H1 (cell line): ENCODE measurements around the gene UHRF1. TPM values are rescaled to one million over a fixed set of nuclear protein-coding genes. Genes with fewer than 3 reads are reported as not detected.

Experiments used
- CTCF ChIA-PET: fragments of 300-600 bp; sonication (Branson Sonifier 250); formaldehyde crosslinking; loops from one replicate; lab custom pipeline; 2021; ENCODE audit not compliant: partially characterized antibody; lab: Charles Lee
- POLR2A ChIA-PET: fragments of 300-600 bp; sonication (Branson Sonifier 250); formaldehyde crosslinking; loops from one replicate; lab custom pipeline; 2021; ENCODE audit warnings: inconsistent platforms; ENCODE audit not compliant: partially characterized antibody; lab: Charles Lee
- DNase-seq, 2 experiments: peaks; one replicate each; pipeline versions ENCODE4 v3.0.0 to v3.0.0-alpha.2; 2010 to 2022; ENCODE audit warnings: low spot score in 2 of 2, low read depth in 1 of 2, mixed read lengths in 1 of 2
- FAIRE-seq: peaks from 2 replicates; lab custom pipeline; 2011; peaks lifted over from hg19 to GRCh38; lab: Jason Lieb, UNC
- H2AFZ ChIP-seq: 2 replicates; pipeline ENCODE4 v1.8.1; 2012; ENCODE audit warnings: low read length, inconsistent platforms
- H2AK5ac ChIP-seq: 2 replicates; pipeline ENCODE4 v1.6.1; 2013; ENCODE audit warnings: low read depth, low read length
- H2BK120ac ChIP-seq: replicated peaks from 2 replicates; pipeline ENCODE3; 2013; ENCODE audit warnings: low read depth, low read length, inconsistent platforms
- H2BK12ac ChIP-seq: 2 replicates; pipeline ENCODE4 v1.6.1; 2013; ENCODE audit warnings: low read depth, low read length
- H2BK15ac ChIP-seq: 2 replicates; pipeline ENCODE4 v1.6.1; 2013; ENCODE audit warnings: low read length
- H2BK20ac ChIP-seq: 2 replicates; pipeline ENCODE4 v1.6.1; 2013; ENCODE audit warnings: low read length
- H2BK5ac ChIP-seq: 2 replicates; pipeline ENCODE4 v1.6.1; 2013; ENCODE audit warnings: low read depth, low read length
- H3K14ac ChIP-seq: 2 replicates; pipeline ENCODE4 v1.6.1; 2013; ENCODE audit warnings: inconsistent platforms; ENCODE audit not compliant: insufficient read length
- H3K18ac ChIP-seq: 2 replicates; pipeline ENCODE4 v1.6.1; 2013; ENCODE audit warnings: low read length; ENCODE audit errors: extremely low read depth
- H3K23ac ChIP-seq: 2 replicates; pipeline ENCODE4 v1.6.1; 2013; ENCODE audit warnings: inconsistent platforms; ENCODE audit not compliant: insufficient read length
- H3K23me2 ChIP-seq: 2 replicates; pipeline ENCODE4 v1.6.1; 2013; ENCODE audit warnings: low read depth, low read length
- H3K27ac ChIP-seq: 2 replicates; pipeline ENCODE4 v1.6.1; 2011; ENCODE audit warnings: low read depth, low read length, inconsistent platforms
- H3K27me3 ChIP-seq, 4 experiments: replicated peaks in 1 of 4; 1 replicate in 1 of 4; 2 replicates in 3 of 4; pipeline versions ENCODE4 v1.6.1 to v1.8.1; 2011 to 2013; ENCODE audit warnings: low read length in 3 of 4, mild to moderate bottlenecking in 3 of 4, inconsistent platforms in 2 of 4, mixed read lengths in 2 of 4, moderate library complexity in 1 of 4; ENCODE audit not compliant: control insufficient read depth in 3 of 4, insufficient read depth in 3 of 4; ENCODE audit errors: extremely low read depth in 1 of 4
- H3K36me3 ChIP-seq, 4 experiments: 2 replicates each; pipeline versions ENCODE4 v1.6.1 to v1.8.1; 2011 to 2013; ENCODE audit warnings: mild to moderate bottlenecking in 4 of 4, low read length in 3 of 4, moderate library complexity in 2 of 4, control low read depth in 1 of 4, inconsistent platforms in 1 of 4; ENCODE audit not compliant: insufficient read depth in 4 of 4, control insufficient read depth in 2 of 4
- H3K4ac ChIP-seq: replicated peaks from 2 replicates; pipeline ENCODE3; 2013; ENCODE audit warnings: low read length, low read depth, mixed read lengths, inconsistent platforms; ENCODE audit not compliant: insufficient read length
- H3K4me1 ChIP-seq, 4 experiments: replicated peaks in 1 of 4; 1 replicate in 1 of 4; 2 replicates in 3 of 4; pipeline versions ENCODE4 v1.6.1 to v1.8.1; 2011 to 2013; ENCODE audit warnings: low read length in 3 of 4, inconsistent platforms in 2 of 4, mixed read lengths in 1 of 4; ENCODE audit not compliant: insufficient read depth in 4 of 4, control insufficient read depth in 3 of 4
- H3K4me2 ChIP-seq, 2 experiments: 2 replicates each; pipeline versions ENCODE4 v1.6.1 to v1.8.1; 2011 to 2013; ENCODE audit warnings: low read depth in 2 of 2, low read length in 2 of 2, control low read depth in 1 of 2, inconsistent platforms in 1 of 2, mild to moderate bottlenecking in 1 of 2; ENCODE audit not compliant: insufficient read depth in 1 of 2
- H3K4me3 ChIP-seq, 4 experiments: fragments of 200-600, 300-600 bp in 1 of 4; sonication (generic), shearing (Covaris generic), sonication (Bioruptor Twin) in 1 of 4; 2 replicates each; pipeline versions ENCODE4 v1.5.1 to v1.8.1; 2011 to 2016; ENCODE audit warnings: low read length in 4 of 4, low read depth in 3 of 4, control low read depth in 2 of 4, inconsistent platforms in 2 of 4, mild to moderate bottlenecking in 2 of 4, mixed read lengths in 1 of 4, moderate library complexity in 1 of 4; ENCODE audit not compliant: insufficient read depth in 2 of 4; ENCODE audit errors: extremely low read depth in 1 of 4
- H3K56ac ChIP-seq: replicated peaks from 2 replicates; pipeline ENCODE3; 2013; ENCODE audit warnings: low read depth, mild to moderate bottlenecking, mixed read lengths, low read length, inconsistent platforms; ENCODE audit not compliant: insufficient read length
- H3K79me1 ChIP-seq: 2 replicates; pipeline ENCODE4 v1.6.1; 2013; ENCODE audit warnings: low read depth, low read length, control low read depth
- H3K79me2 ChIP-seq, 2 experiments: 2 replicates each; pipeline versions ENCODE4 v1.6.1 to v1.8.1; 2012 to 2013; ENCODE audit warnings: low read length in 2 of 2, mild to moderate bottlenecking in 2 of 2, inconsistent platforms in 1 of 2; ENCODE audit not compliant: insufficient read depth in 2 of 2, control insufficient read depth in 1 of 2
- H3K9ac ChIP-seq, 4 experiments: replicated peaks in 1 of 4; 1 replicate in 1 of 4; 2 replicates in 3 of 4; pipeline versions ENCODE4 v1.6.1 to v1.8.1; 2011 to 2013; ENCODE audit warnings: low read depth in 3 of 4, low read length in 3 of 4, control low read depth in 2 of 4, mild to moderate bottlenecking in 2 of 4, moderate library complexity in 2 of 4, inconsistent platforms in 1 of 4; ENCODE audit errors: extremely low read depth in 1 of 4
- H3K9me3 ChIP-seq, 2 experiments: 2 replicates each; pipeline versions ENCODE4 v1.6.1 to v1.8.1; 2012 to 2013; ENCODE audit warnings: mild to moderate bottlenecking in 2 of 2, moderate library complexity in 2 of 2, control low read depth in 1 of 2, inconsistent platforms in 1 of 2, low read depth in 1 of 2, low read length in 1 of 2, mixed read lengths in 1 of 2; ENCODE audit not compliant: insufficient read depth in 2 of 2
- H4K20me1 ChIP-seq, 2 experiments: replicated peaks in 1 of 2; 2 replicates each; pipeline versions ENCODE3 to v1.8.1; 2011 to 2013; ENCODE audit warnings: inconsistent platforms in 2 of 2, low read length in 2 of 2, mild to moderate bottlenecking in 1 of 2; ENCODE audit not compliant: insufficient read depth in 2 of 2, control insufficient read depth in 1 of 2
- H4K5ac ChIP-seq: 2 replicates; pipeline ENCODE4 v1.6.1; 2013; ENCODE audit warnings: low read length, low read depth, mixed read lengths, inconsistent platforms; ENCODE audit not compliant: insufficient read length
- H4K8ac ChIP-seq: 2 replicates; pipeline ENCODE4 v1.8.0; 2013; ENCODE audit warnings: mild to moderate bottlenecking, moderate library complexity, low read length, inconsistent platforms; ENCODE audit not compliant: insufficient read depth; ENCODE audit errors: extremely low read depth
- H4K91ac ChIP-seq: replicated peaks from 2 replicates; pipeline ENCODE3; 2013; ENCODE audit warnings: low read length, mixed read lengths, inconsistent platforms; ENCODE audit not compliant: insufficient read length
- BACH1 ChIP-seq: IDR thresholded peaks from 2 replicates; pipeline ENCODE4 v1.6.1; 2012; ENCODE audit warnings: low read length, improper control_type of control experiment
- BCL11A ChIP-seq, 2 experiments: IDR thresholded peaks; one replicate each; pipeline ENCODE4 v1.6.1; 2011; ENCODE audit warnings: low read depth in 2 of 2, low read length in 2 of 2, mild to moderate bottlenecking in 2 of 2
- HDAC2 ChIP-seq, 2 experiments: fragments of 300-600 bp in 1 of 2; sonication (generic) in 1 of 2; IDR thresholded peaks; 2 replicates each; pipeline ENCODE4 v1.6.1; 2011 to 2012; ENCODE audit warnings: low read depth in 2 of 2, low read length in 2 of 2, mild to moderate bottlenecking in 2 of 2, moderate library complexity in 2 of 2, borderline replicate concordance in 1 of 2, inconsistent platforms in 1 of 2
- SAP30 ChIP-seq: fragments of 300-600 bp; sonication (generic); IDR thresholded peaks from 2 replicates; pipeline ENCODE4 v1.7.1; 2012; ENCODE audit warnings: low read length, moderate library complexity, mild to moderate bottlenecking, inconsistent platforms; ENCODE audit not compliant: insufficient read depth, insufficient replicate concordance
- SRF ChIP-seq: IDR thresholded peaks from 2 replicates; pipeline ENCODE4 v1.6.1; 2011; ENCODE audit warnings: mild to moderate bottlenecking, low read depth, low read length, moderate library complexity
- YY1 ChIP-seq: IDR thresholded peaks from 2 replicates; pipeline ENCODE4 v1.6.1; 2011; ENCODE audit warnings: low read depth, mild to moderate bottlenecking, low read length
- WGBS, 2 experiments: shearing (Covaris generic) in 1 of 2; methylation state at CpG; one replicate each; pipeline versions ENCODE4 v1.1.6 to v1.1.7; 2013 to 2015; ENCODE audit warnings: low lambda C conversion rate in 2 of 2, mixed read lengths in 2 of 2, inconsistent platforms in 1 of 2, low coverage in 1 of 2, missing lambda C conversion rate in 1 of 2; ENCODE audit not compliant: insufficient replicate concordance in 2 of 2, insufficient coverage in 1 of 2, insufficient read length in 1 of 2; ENCODE audit errors: extremely low coverage in 1 of 2, missing lambda C conversion rate in 1 of 2; 5-methylcytosine and 5-hydroxymethylcytosine counted together
- polyA plus RNA-seq, 7 experiments: library from polyadenylated mRNA; depleted of rRNA in 3 of 7; stranded (reverse) in 5 of 7; unstranded in 2 of 7; fragments of >200 nt in 5 of 7; fragments of 200-250 nt in 2 of 7; gene quantifications; 1 replicate in 5 of 7; 2 replicates in 1 of 7; 4 replicates in 1 of 7; pipeline versions ENCODE4 v1.2.1 to v1.2.3, GENCODE V29; 2011 to 2013; ENCODE audit warnings: missing spikeins in 2 of 7, mixed read lengths in 2 of 7
- total RNA-seq: library from RNA; stranded (reverse); fragmentation: NEBNext Ultra II Directional; extraction: Animal tissue kit (Norgen Biotek cat#: 25700); gene quantifications from 2 replicates; pipeline ENCODE4 v1.2.1, GENCODE V29; 2021
- TF ChIP-seq, protein P1 (sequence below), 3 experiments: IDR thresholded peaks; 1 replicate in 2 of 3; 2 replicates in 1 of 3; pipeline versions ENCODE4 v1.5.1 to v1.6.1; 2011; ENCODE audit warnings: low read length in 3 of 3, mild to moderate bottlenecking in 3 of 3, inconsistent platforms in 2 of 3, low read depth in 1 of 3, moderate library complexity in 1 of 3; ENCODE audit not compliant: insufficient read depth in 1 of 3; ENCODE audit errors: control extremely low read depth in 1 of 3

UHRF1 gene
- total and polyA plus RNA-seq, 2 of the 8 experiments (the other 6 are each of a cell fraction or from before 2014, with no cell fraction given) = 14.7 to 65.8 TPM

DNA sequence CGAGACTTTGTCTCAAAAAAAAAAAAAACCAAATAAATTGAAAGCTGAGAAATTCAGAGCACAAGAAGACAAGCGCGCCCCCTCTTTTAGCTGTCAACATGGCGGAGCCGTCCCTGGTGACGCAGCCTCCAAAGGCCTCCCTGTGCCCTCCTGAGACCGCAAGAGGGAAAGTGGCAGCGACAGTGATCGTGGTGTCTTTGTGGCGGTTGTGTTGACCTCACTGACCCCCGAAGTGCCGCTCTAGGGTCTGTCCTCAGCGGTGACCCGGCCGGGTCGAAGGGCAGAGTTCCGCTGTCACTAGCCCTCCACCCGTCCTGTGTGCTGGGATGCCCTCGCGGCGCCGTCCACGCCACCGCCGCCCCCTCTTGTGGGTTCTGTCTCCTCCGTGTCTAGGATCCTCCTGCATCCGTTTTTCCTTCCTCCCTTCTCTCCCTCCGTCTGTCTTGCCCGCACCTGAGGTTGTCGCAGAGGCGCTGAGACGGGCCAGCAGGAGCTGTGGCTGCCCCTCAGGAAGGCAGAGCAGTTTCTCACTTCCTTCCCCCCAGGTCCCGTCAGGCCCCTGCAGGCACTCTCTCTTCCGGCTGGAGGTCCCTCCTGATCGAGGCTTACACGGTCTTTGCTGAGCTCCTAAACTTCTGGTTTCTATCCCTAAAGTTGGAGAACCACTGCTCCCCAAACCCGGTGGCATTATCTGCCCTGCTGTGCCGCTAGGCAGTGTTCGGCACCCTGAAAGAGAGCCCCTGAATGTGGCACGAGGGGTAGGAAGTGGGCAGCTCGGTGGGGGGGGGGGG lies 7.2 kb downstream of the UHRF1 start:
- CTCF ChIA-PET = interaction anchor here (1.4 to 6.9 kb wide), 5 partner anchors 11 to 113 kb away, joined by 3 to 111 read pairs (median 6); no protein-coding TSS in a partner anchor
- H3K9me3 ChIP-seq = no peaks in the 10 kb centered on the region
- peak overlapping the region; percentile 51; the same call in 1 of the 2 replicates for H4K8ac ChIP-seq
- H3K23me2 ChIP-seq = no peaks in the 10 kb centered on the region
- H2BK15ac ChIP-seq = no peak overlapping the region
- H3K4me2 ChIP-seq = no peak overlapping the region
- no peak overlapping the region for H4K5ac ChIP-seq
- POLR2A ChIA-PET = no interaction called here
- H2AFZ ChIP-seq = no peak overlapping the region
- peaks cover 0 to 2% (median 1%) of the 10 kb centered on the region in 4 experiments; a peak in 4 of 7 replicates for H3K4me1 ChIP-seq
- no peak overlapping the region for H2BK20ac ChIP-seq
- H3K79me2 ChIP-seq = peaks cover 4 to 70% of the 10 kb centered on the region in 2 experiments; a peak in 3 of 4 replicates
- no peak for DNase-seq
- no peak overlapping the region for H3K23ac ChIP-seq
- H3K27ac ChIP-seq = no peak overlapping the region
- no peak overlapping the region for H2AK5ac ChIP-seq
- H3K36me3 ChIP-seq = peaks cover 7 to 25% (median 11%) of the 10 kb centered on the region in 4 experiments; a peak in 6 of 8 replicates
- no peak overlapping the region for H4K91ac ChIP-seq
- FAIRE-seq = no peak
- H3K4ac ChIP-seq = no peak overlapping the region
- H2BK12ac ChIP-seq = no peak overlapping the region
- peaks cover 9 to 26% of the 10 kb centered on the region in 2 experiments for H4K20me1 ChIP-seq
- H3K9ac ChIP-seq = no peak overlapping the region
- WGBS, 2 experiments = 93% methylated on average over 39 of the region's 41 CpGs; no CpG with 5 or more reads in 1 of the 2 experiments
- no peak overlapping the region for H2BK120ac ChIP-seq
- no peak overlapping the region for H3K18ac ChIP-seq
- peaks cover 3% of the 10 kb centered on the region; the same call in 1 of the 2 replicates for H3K79me1 ChIP-seq
- H3K14ac ChIP-seq = no peak overlapping the region
- no peak overlapping the region for H3K56ac ChIP-seq
- H2BK5ac ChIP-seq = 0 out of 2 replicates have a peak overlapping the region, but pooled peaks have one; percentile 16
- H3K27me3 ChIP-seq = no peaks in the 10 kb centered on the region; a peak in 1 of 7 replicates
- no peak overlapping the region for H3K4me3 ChIP-seq
- TF ChIP-seq BCL11A (IDR thresholded peaks at IDR 0.05; ENCODE audit: low read depth in 2 of 2, low read length in 2 of 2) (no peak), HDAC2 (IDR thresholded peaks at IDR 0.05; ENCODE audit: borderline replicate concordance in 1 of 2, low read depth in 2 of 2, low read length in 2 of 2) (no peak), BACH1 (no peak), YY1 (no peak), SAP30 (no peak), SRF (no peak)
- TF ChIP-seq, protein P1, sequence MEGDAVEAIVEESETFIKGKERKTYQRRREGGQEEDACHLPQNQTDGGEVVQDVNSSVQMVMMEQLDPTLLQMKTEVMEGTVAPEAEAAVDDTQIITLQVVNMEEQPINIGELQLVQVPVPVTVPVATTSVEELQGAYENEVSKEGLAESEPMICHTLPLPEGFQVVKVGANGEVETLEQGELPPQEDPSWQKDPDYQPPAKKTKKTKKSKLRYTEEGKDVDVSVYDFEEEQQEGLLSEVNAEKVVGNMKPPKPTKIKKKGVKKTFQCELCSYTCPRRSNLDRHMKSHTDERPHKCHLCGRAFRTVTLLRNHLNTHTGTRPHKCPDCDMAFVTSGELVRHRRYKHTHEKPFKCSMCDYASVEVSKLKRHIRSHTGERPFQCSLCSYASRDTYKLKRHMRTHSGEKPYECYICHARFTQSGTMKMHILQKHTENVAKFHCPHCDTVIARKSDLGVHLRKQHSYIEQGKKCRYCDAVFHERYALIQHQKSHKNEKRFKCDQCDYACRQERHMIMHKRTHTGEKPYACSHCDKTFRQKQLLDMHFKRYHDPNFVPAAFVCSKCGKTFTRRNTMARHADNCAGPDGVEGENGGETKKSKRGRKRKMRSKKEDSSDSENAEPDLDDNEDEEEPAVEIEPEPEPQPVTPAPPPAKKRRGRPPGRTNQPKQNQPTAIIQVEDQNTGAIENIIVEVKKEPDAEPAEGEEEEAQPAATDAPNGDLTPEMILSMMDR (IDR thresholded peaks at IDR 0.05; ENCODE audit: control extremely low read depth in 1 of 3, insufficient read depth in 1 of 3, low read depth in 1 of 3, low read length in 3 of 3) = no peak
